GM18519 (cell line): Measurements from ENCODE around the gene CKM.
"Not testable (repeated sequence)": the region's sequence is repeated elsewhere in the genome, so short reads cannot be mapped to it uniquely, and the experiment has no call there.

Experiments used
- ATAC-seq: cut with Tn5 transposase; IDR thresholded peaks from one replicate; pipeline ENCODE4 v1.9.1; 2021; ENCODE audit warnings: mild to moderate bottlenecking, moderate library complexity; ENCODE audit not compliant: unreplicated experiment, low FRiP score

CKM gene

GRCh38 chr19:45322311-45322710, 364 bp downstream of the CKM start:
- no peak for ATAC-seq

GRCh38 chr19:45321848-45322247, 827 bp downstream of the CKM start:
- no peak for ATAC-seq

GRCh38 chr19:45320997-45321775, 1.5 kb downstream of the CKM start:
- ATAC-seq = no peak

- no peak for ATAC-seq
Measured at GRCh38 chr19:45315304-45315703, 7.4 kb downstream of the CKM start.

GRCh38 chr19:45314708-45315245, 7.9 kb downstream of the CKM start:
- no peak for ATAC-seq

GRCh38 chr19:45312285-45312684, 10.4 kb downstream of the CKM start:
- not testable (repeated sequence) for ATAC-seq

GRCh38 chr19:45311621-45312020, 11.1 kb downstream of the CKM start:
- no peak for ATAC-seq

- not testable (repeated sequence) for ATAC-seq
Measured at GRCh38 chr19:45309322-45309721, 13.4 kb downstream of the CKM start.

GRCh38 chr19:45307361-45307760, 15.3 kb downstream of the CKM start:
- no peak for ATAC-seq

- no peak for ATAC-seq
Measured at GRCh38 chr19:45306518-45307027, 16.1 kb downstream of the CKM start.

- no peak for ATAC-seq
Measured at GRCh38 chr19:45306040-45306439, 16.6 kb downstream of the CKM start.

GRCh38 chr19:45305421-45305820, 17.3 kb downstream of the CKM start:
- no peak for ATAC-seq

- no peak for ATAC-seq
Measured at GRCh38 chr19:45305007-45305406, 17.7 kb downstream of the CKM start.

GRCh38 chr19:45304141-45304926, 18.3 kb downstream of the CKM start:
- ATAC-seq = no peak

GRCh38 chr19:45303269-45304060, 19.2 kb downstream of the CKM start:
- no peak for ATAC-seq

GRCh38 chr19:45302416-45302815, 20.3 kb downstream of the CKM start:
- no peak for ATAC-seq

- ATAC-seq = no peak
Measured at GRCh38 chr19:45299719-45300118, 23.0 kb downstream of the CKM start.

GRCh38 chr19:45298264-45298663, 24.4 kb downstream of the CKM start:
- ATAC-seq = no peak

GRCh38 chr19:45297674-45298073, 25.0 kb downstream of the CKM start:
- no peak for ATAC-seq

GRCh38 chr19:45296355-45296754, 26.3 kb downstream of the CKM start:
- no peak for ATAC-seq

- ATAC-seq = no peak
Measured at GRCh38 chr19:45295873-45296272, 26.8 kb downstream of the CKM start.
